ENCODE data around the gene C12orf56.
"Not testable (repeated sequence)": the region's sequence is repeated elsewhere in the genome, so short reads cannot be mapped to it uniquely, and the experiment has no call there.

Gene C12orf56

DNA sequence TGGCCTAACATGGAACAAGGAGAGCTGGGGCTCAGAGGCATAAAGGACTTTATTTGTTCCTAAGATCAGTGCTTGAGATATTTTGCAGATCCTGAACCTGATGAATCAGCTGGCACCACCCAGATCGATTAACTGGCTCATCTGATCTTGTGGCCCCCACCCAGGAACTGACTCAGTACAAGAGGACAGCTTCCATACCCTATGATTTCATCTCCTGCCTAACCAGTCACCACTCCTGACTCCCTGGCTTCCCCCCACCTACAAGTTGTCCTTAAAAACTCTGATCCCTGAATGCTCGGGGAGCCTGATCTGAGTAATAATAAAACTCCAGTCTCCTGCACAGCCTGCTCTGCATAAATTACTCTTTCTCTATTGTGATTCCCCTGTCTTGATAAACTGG lies 5.1 kb downstream of the C12orf56 start:
- DNase-seq: no peak

DNA sequence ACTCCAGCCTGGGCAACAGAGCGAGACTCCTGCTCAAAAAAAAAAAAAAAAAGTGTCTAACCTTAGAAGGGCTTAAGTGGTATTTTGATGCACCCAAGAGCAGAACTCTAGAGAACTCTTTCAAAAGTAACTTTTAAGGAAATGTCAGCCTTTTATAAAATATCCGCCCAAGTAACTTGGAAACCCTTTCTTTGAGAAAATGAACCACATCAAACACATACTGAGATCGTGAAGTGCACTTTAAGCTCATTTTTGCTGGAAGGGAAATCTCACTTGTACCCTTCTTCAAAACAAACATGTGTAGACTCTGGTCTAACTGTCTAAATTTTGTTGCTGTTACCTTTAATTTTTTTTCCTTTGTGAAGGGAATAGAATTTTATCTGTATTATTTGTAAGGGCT lies 5.5 kb downstream of the C12orf56 start:
- no peak for DNase-seq

DNA sequence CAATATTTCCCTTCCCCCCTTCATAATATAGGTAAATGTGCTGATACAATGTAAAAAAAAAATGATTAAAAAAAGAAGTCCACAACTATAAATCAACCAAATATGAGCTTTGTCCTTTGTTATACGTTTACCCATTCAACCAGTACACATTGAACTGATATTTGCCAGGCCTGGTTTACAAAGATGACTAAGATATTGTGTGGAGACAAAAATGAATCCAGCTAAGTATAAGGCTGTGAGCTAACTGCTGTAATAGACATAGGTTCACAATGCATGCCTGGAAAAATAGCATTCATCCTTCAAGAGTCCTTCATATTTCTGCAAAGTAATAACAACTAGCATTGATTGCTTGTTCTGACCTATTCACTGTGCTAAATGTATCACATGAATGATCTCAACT lies 6.9 kb downstream of the C12orf56 start:
- DNase-seq: no peak

DNA sequence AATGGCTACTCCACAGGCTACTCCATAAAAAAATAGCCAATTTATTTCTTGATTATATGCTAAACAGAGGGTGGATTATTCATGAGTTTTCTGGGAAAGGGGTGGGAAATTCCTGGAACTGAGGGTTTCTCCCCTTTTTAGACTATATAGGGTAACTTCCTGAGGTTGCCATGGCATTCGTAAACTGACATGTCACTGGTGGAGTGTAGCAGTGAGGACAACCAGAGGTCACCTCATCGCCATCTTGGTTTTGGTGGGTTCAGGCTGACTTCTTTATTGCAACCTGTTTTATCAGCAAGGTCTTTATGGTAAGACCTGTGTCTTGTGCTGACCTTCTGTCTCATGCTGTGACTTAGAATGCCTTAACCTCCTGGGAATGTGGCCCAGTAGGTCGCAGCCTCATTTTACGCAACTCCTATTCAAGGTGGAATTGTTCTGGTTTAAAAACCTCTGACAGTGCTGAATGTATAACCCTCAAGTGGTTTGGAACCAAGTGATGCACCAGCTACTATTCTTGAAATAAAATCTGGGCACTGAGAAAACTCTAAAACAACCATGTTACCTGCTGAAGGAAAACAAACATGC lies 27.7 kb downstream of the C12orf56 start:
- DNase-seq: no peak

DNA sequence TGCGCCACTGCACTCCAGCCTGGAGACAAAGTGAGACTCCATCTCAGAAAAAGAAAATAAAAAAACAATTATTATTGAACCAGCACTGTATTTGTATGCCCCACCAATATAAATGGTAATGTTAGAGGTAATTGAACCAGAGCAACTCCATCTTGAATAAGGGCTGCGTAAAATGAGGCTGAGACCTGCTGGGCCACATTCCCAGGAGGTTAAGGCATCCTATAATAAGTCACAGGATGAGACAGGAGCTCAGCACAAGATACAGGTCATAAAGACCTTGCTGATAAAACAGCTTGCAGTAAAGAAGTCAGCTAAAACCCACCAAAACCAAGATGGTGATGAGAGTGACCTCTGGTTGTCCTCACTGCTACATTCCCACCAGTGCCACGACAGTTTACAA lies 29.4 kb downstream of the C12orf56 start:
- DNase-seq: not testable (repeated sequence)

DNA sequence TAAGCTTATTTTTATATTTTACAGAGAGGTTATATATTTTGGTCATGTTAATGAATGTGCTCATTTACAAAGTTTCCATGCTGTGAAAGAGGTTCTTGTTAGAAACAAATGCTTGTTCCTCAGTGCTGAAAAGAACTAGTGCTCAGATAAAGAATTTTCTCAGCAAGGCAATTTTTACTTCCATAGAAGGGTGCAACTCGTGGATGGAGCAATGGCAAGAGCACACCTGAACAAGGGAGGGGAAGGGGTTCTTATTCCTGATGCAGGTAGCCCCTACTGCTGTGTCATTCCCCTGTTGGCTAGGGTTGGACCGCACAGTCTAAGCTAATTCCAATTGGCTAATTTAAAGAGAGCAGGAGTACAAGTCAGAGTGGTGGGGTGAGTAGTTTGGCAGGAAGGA lies 34.3 kb downstream of the C12orf56 start:
- DNase-seq: not testable (repeated sequence)

DNA sequence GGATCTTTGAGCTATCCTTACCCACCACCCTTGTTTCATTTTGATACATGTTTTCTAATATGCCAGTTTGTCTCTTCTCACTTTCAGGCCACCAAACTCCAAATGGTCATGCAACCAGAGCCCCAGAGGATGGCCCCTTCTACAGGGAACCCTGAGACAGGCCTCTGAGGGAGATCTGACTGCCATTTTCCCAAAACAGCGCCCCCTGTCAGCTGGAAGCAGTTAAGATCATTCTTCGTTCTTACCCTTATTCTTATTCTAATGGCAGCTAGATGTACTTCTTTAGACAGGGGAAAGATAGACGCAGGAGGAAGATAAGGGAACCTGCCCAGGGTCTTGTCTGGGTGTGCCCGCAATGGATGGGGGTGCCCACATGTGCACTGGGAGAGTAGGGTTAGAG lies 38.4 kb downstream of the C12orf56 start:
- DNase-seq: no peak

DNA sequence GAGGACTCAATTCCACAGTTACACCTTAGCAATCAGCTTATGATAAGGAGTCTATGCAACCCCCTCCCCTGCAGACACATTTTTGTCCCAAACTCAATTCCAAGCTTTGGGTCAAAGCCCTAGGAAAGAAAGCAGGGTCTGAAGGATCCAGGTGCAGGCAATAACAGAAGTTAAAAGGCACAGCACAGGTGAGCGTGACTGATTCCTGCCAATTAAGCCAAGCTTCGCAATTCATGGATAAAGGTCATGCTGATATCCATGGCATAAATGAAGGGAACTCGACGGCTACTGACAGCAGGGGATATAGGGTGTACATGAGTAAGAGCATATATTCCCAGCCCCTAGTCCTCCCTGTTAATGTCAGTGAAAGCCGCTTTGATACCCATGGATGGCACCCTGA lies 39.3 kb downstream of the C12orf56 start:
- no peak for DNase-seq

DNA sequence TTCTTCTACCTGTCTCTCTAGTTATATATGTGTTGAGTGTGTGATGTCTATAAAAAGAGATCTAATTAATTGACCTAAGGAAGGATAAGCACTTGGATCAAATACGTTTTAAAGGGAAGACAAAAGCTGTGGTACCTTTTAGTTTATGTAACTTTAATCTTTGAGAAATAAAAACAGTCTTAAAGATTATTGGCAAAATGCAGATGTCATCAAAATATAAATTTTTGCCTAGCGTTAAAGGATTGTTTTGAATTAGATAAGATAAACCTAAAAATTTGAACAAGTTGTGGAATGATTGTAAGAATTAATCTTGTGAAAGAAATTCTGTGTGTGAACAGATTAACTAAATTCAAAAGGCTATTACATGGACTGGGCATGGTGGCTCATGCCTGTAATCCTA lies 42.9 kb downstream of the C12orf56 start:
- no peak for DNase-seq

DNA sequence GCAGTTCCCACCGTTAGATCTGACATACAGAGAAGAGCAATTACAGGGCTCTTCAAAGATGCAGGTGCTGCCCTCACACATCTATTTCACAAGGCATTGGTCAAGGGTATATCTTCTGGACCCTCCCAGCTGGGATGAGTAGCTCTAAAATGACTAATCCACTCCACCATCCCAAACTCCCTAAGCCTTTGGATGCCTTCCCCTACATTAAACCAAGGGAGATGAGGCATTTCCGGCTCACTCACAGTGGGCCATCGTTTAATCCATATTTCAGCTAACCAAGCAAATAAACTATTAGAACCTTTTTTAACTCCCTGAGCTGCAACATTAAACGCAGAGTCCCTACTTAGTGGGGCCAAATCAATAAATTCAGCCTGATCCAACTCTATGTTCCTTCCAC lies 45.9 kb downstream of the C12orf56 start:
- DNase-seq: not testable (repeated sequence)

DNA sequence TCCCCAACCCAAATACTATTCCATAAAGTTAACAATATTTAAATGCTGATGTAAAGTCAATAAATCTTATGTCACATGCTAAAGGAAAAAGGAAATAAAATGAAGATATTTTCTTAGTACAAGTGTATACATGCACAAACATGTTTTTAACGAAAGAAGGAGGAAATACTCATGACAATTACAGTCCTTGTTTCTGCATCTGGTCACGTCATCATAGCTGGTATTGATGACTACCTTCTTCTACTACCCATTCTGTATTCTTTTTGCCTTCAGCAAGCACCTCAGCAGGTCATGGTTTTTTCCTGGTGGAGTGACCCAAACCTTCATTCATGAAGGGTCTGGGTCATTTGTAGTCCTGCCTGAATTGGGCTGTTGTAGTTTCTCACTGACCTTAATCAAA lies 50.0 kb downstream of the C12orf56 start:
- DNase-seq: not testable (repeated sequence)

DNA sequence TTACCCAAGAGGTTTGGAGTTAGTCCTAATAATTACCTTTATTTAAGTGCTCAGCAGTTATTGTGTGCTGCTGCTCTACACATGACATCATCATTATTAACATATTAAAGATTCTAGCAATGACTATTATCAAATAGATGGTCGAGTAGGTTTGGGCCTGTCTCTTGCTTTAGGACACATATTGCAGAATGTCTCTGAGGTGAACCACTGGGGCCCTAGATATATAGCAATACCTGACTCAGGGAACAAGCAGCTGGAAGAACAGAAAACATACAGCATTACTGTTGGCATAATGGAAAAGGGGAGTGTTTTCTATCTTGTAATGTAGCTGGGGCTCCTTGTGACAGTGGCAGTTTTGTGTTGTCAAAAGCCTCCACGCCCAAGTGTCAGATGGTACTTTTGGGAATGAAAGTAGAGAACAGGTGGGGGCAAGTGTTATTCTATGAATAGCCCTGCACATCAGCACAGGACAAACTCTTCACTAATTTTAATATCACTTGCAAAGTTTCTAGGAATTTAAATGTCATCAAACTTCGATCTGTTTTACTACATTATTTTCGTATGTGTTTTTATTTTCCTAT lies 54.6 kb downstream of the C12orf56 start:
- no peak for DNase-seq

DNA sequence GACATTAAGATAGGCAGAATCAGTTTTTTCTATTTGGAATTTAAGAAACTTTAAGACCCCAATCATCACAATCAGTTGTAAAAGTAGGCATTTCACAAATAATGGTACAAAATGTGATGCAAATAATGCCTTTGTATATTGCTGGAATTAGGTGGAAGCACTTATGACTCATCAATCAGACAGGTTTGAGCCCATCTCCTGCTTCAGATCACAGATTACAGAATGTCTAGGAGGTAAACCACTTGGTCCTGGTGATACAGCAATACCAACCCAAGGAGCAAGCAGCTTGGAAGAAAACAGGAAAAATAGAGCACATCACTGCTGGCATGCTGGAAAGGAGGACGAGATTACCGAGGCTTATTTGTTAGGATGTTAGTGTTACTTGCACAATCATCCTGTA lies 57.6 kb downstream of the C12orf56 start:
- DNase-seq: no peak

DNA sequence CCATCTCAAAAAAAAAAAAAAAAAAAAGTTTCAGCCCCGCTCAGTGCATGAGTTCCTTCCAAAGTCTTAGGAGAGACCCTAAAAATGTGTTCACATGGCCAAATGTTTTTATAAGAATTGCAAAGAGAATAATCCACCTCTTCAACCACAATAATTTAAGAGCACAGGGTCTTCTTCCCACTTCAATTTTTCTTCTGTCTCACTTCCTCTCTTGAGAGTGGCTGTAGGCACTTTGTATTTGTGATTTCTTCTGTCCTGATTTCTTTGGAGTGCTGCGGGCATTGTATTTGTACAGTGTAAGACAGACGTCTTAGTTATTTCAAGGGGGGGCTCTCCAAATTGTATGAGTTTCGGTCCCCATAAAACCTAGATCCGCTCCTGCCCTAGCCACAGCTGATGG lies 58.3 kb downstream of the C12orf56 start:
- DNase-seq: no peak

DNA sequence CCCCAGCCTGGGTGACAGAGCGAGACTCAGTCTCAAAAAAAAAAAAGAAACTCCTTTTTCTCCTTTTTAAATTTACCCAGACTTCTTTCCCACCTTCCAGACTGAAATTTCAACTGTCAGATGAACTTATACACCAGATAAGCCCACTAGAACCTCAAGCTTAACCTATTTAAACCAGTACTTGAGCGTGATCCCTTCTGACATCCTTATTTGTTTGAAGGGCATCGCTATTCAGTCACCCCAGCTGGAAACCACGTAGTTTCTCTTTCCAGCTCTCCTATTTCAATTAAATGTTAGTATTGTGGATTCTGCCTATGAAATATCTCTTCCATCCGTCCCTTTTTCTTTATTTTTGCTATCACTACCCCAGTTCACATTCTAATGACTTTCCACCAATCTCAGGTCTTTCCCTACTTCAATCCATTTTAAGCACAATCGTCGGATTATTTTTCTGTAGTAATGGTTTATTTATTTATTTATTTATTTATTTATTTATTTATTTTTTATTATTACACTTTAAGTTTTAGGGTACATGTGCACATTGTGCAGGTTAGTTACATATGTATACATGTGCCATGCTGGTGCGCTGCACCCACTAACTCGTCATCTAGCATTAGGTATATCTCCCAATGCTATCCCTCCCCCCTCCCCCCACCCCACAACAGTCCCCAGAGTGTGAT lies 61.4 kb downstream of the C12orf56 start:
- peak; percentile 52 for DNase-seq

DNA sequence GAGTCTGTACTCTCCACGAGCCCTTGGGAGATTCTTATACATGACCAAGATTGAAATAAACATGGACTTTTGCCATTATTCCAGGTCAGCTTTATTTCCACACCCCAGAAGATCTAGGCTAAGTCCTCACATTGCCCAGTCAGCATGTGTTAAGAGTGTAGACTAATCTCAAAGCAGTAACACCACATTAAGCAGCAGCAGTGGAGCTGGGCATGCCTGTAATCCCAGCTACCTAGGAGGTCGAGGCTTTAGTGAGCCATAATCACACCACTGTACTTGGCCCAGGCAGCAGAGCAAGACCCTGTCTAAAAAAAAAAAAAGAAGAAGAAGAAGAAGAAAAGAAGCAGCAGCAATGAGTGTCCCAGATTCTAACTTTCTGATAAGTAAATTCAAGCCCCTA lies 65.5 kb downstream of the C12orf56 start:
- DNase-seq: no peak

DNA sequence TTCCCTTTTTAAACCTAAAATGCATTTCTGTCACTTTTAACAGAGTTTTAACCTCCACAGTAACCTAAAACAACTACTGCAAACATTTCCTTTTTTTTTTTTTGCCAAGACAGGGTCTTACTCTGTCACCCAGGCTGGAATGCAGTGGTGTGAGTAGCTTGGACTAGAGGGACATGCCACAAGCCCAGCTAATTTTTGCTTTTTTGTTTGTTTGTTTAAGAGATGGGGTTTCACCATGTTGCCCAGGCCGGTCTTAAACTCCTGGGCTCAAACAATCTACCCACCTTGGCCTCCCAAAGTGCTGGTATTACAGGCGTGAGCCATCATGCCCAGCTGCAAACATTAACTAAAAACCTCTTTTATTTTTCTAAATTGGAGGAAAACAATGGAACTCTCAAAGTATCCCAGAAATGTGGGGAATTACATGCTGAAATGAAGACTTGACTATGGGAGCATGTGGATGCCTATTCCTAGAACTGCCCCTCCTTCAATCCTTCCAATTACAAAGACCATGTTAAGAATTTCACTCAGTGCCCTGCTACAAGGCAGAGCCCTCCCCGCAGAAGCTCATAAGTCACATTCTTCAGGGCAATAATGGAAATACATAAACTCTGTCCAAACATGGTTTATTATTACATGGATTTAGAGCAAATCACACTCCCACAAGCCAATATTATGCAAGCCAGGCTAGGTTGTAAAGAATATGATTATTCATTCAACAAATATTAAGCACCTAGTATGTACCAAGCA lies 66.9 kb downstream of the C12orf56 start:
- DNase-seq: no peak

DNA sequence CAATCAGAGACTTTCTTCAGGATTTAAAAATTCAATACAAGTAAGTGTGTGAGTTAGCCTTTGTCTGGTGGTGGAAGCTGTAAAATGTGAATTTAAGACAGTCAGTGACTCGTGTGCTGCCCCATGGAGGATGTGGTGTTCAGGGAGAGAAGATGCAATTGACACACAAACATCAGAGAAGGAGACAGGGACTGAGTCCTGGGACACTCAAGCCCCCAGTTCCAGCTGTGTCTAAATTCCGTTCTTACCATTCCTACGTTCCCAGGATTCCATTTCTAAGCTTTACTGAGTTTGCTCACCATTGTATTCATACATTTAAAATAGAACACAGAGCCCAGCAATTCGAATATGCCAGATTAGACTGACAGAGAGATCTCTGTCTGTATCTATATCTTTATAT lies 67.6 kb downstream of the C12orf56 start:
- no peak for DNase-seq

DNA sequence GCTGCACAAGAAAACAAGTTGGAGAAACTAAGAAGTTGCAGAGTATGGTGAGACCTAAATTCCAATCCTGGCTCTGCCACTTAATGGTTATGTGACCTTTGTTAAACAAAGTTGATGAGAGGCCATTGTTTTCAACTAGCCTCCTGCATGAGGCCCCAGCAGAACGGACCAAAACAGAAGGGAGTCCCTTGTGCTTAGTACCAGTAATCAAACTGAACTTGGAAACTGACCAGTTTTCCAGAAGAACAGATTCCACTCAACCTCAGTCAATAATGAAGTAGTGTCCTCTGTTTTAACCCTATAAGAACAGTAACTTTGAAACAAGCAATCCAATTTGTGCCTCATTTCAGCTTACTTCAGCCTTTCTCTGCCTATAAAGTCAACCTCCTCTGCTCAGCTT lies 69.9 kb downstream of the C12orf56 start:
- no peak for DNase-seq

DNA sequence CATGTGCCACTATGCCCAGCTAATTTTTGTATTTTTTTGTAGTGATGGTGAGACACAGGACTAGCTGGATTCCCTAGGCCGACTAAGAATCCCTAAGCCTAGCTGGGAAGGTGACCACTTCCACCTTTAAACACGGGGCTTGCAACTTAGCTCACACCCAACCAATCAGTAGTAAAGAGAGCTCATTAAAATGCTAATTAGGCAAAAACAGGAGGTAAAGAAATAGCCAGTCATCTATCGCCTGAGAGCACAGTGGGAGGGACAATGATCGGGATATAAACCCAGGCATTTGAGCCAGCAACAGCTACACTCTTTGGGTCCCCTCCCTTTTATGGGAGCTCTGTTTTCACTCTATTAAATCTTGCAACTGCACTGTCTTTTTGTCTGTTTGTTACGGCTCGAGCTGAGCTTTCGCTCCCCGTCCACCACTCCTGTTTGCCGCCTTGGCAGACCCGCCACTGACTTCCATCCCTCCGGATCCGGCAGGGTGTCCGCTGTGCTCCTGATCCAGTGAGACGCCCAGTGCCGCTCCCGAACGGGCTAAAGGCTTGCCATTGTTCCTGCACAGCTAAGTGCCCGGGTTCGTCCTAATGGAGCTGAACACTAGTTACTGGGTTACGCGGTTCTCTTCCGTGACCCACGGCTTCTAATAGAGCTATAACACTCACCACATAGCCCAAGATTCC lies 70.9 kb downstream of the C12orf56 start:
- DNase-seq: not testable (repeated sequence)

DNA sequence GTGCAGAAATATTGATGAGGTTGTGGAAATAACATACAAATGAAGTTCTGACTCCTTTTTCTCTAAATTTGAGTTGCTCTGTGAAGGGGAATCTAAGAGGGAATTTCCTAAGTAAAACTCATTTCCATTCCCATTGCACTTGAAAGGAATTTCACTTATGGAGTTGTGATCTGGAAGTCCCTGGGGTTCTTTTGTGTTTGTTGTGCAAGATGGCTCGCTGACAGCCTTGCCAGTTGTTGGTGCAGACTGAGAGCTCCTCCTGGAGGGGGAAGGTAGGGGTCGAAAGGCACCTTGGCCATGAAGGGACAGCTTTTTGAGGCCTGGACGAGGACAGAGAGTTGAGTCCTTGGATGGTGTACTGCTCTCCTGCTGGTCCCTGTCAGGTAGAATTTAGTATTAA lies 72.0 kb downstream of the C12orf56 start:
- DNase-seq: peak; percentile 54

DNA sequence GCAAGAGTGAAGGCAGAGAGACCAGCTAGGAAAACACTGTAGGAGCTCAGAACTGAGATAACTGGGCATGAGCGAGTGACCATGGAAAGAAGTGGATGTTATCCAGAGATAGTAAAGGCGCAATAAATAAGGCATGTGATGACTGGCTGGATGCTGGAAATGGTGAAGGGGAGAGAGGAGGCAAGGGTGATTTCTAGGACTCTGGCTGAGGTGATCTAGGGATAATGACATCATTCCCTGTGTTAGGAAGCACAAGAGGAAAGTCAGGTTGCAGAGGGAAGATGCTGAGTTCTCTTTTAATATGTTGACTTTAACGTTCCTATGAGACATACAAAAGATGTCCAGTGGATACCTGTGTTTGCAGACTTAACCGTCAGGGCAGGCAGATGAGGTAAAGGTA lies 78.7 kb downstream of the C12orf56 start:
- DNase-seq: no peak

DNA sequence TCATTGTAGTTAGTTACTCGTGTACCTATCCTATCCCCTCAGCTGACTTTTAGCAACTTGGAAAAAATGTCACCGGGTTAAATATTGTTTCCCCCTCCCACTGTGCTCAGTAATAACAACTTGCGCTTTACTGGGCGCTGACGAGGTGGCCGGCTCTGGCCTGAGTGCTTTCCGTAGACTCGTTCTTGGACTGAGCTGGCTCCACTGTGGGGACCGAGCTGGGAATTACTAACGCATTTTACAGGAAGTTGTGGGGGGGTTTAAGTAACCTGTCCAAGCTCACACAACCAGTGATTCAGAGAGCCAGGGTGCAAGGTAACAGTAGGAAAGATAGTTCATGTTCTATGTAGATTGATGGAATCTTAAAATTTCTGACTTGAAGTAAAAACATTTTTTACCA lies 86.0 kb downstream of the C12orf56 start:
- DNase-seq: no peak

All from retina (tissue), 1 donor.